Tibial nerve (tissue), 3 donors: Measurements from ENCODE around the gene CLIP2.
"Not testable (repeated sequence)": the region's sequence is repeated elsewhere in the genome, so short reads cannot be mapped to it uniquely, and the experiment has no call there.

Source experiments
- CTCF ChIP-seq, 5 experiments: fragments of 200-600 bp in 3 of 5; fragments of 450-650 bp in 2 of 5; sonication (generic) in 3 of 5; IDR thresholded peaks; one replicate each; pipeline ENCODE4 v1.5.1; 2016 to 2019; ENCODE audit warnings: antibody characterized with exemption in 5 of 5, mild to moderate bottlenecking in 3 of 5, moderate library complexity in 2 of 5
- POLR2A ChIP-seq, 2 donors: fragments of 450-650 bp; IDR thresholded peaks; one replicate each; pipeline ENCODE4 v1.6.1; 2017; ENCODE audit warnings: antibody characterized with exemption in 2 of 2, mild to moderate bottlenecking in 2 of 2, moderate library complexity in 2 of 2

GRCh38 chr7:74352551-74353138 lies 63.4 kb downstream of the CLIP2 start:
- TF ChIP-seq CTCF, POLR2A (IDR thresholded peaks at IDR 0.05): not testable (repeated sequence)
